ENCODE measurements around the gene WDR48.

DNA sequence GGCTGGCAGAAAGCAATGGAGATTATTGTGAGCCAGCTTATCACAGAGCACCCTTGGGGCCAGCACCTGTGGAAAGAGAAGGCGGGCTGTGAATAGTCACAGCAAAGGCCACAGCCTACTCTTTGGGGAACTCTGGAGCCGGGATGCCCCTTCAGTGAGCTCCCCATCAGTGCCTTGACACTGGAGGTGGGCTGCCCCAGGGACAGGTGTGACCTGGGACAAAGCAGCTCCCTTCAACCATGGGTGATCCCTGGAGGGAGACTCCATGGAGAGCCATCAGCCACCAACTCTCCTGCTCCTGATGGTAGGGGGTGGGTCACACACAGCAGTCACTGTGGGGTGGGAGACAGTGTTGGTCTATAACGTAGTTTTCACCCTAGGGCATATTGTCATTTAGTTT is 61.5 kb downstream of the WDR48 start:
- TF ChIP-seq, protein P1, sequence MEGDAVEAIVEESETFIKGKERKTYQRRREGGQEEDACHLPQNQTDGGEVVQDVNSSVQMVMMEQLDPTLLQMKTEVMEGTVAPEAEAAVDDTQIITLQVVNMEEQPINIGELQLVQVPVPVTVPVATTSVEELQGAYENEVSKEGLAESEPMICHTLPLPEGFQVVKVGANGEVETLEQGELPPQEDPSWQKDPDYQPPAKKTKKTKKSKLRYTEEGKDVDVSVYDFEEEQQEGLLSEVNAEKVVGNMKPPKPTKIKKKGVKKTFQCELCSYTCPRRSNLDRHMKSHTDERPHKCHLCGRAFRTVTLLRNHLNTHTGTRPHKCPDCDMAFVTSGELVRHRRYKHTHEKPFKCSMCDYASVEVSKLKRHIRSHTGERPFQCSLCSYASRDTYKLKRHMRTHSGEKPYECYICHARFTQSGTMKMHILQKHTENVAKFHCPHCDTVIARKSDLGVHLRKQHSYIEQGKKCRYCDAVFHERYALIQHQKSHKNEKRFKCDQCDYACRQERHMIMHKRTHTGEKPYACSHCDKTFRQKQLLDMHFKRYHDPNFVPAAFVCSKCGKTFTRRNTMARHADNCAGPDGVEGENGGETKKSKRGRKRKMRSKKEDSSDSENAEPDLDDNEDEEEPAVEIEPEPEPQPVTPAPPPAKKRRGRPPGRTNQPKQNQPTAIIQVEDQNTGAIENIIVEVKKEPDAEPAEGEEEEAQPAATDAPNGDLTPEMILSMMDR (IDR thresholded peaks at IDR 0.05): no peak
- TF ChIP-seq POLR2A (IDR thresholded peaks at IDR 0.05): no peak

All from ovary (tissue), 3 donors.